Upper lobe of left lung (tissue), 6 donors: ENCODE measurements around the gene RXYLT1. TPM values are rescaled to one million over a fixed set of nuclear protein-coding genes. Genes with fewer than 3 reads are reported as not detected.

Experiments
- ATAC-seq, 2 donors: fragments of 200-7000 bp; cut with Tn5 transposase; one replicate each; pipeline ENCODE4 v1.9.1; 2022; ENCODE audit warnings: mild to moderate bottlenecking in 2 of 2, moderate library complexity in 2 of 2; ENCODE audit not compliant: low FRiP score in 2 of 2
- DNase-seq, 2 donors: peaks; one replicate each; pipeline ENCODE4 v3.0.0-alpha.2; 2019 to 2020
- H3K27ac ChIP-seq, 4 donors: fragments of 200-600 bp; sonication (generic); one replicate each; pipeline ENCODE4 v1.5.1; 2016 to 2019
- H3K27me3 ChIP-seq, 4 donors: fragments of 200-600 bp; sonication (generic); one replicate each; pipeline ENCODE4 v1.5.1; 2017 to 2019
- H3K36me3 ChIP-seq, 4 donors: fragments of 200-600 bp; sonication (generic); one replicate each; pipeline ENCODE4 v1.5.1; 2016 to 2019
- H3K4me1 ChIP-seq, 4 donors: fragments of 200-600 bp; sonication (generic); one replicate each; pipeline ENCODE4 v1.5.1; 2018 to 2019
- H3K4me3 ChIP-seq, 4 donors: fragments of 200-600 bp; sonication (generic); one replicate each; pipeline ENCODE4 v1.5.1; 2017 to 2019; ENCODE audit warnings: mild to moderate bottlenecking in 2 of 4, moderate library complexity in 1 of 4
- H3K9me3 ChIP-seq, 4 donors: fragments of 200-600 bp; sonication (generic); one replicate each; pipeline ENCODE4 v1.5.1; 2018 to 2019
- EP300 ChIP-seq, 4 donors: sonication (generic); formaldehyde crosslinking; IDR thresholded peaks; one replicate each; pipeline ENCODE4 v1.5.1; 2017; ENCODE audit warnings: antibody characterized with exemption in 4 of 4, control low read depth in 2 of 4
- POLR2A ChIP-seq, 4 donors: fragments of 450-650 bp; IDR thresholded peaks; one replicate each; pipeline ENCODE4 v1.5.1; 2016 to 2017; ENCODE audit warnings: antibody characterized with exemption in 4 of 4, mild to moderate bottlenecking in 2 of 4
- POLR2AphosphoS5 ChIP-seq, 2 donors: sonication (generic); formaldehyde crosslinking; IDR thresholded peaks; one replicate each; pipeline ENCODE4 v1.5.1; 2017; ENCODE audit warnings: antibody characterized with exemption in 2 of 2
- WGBS, 2 donors: methylation state at CpG; one replicate each; pipeline ENCODE4 v1.1.5; 2017 to 2018; 5-methylcytosine and 5-hydroxymethylcytosine counted together
- total RNA-seq, 6 donors: library from RNA; depleted of rRNA in 4 of 6; stranded (reverse); fragments of >200 nt in 4 of 6; gene quantifications; one replicate each; pipeline versions ENCODE4 v1.1.0 to v1.2.1, GENCODE V29; 2016 to 2021
- TF ChIP-seq, protein P1 (sequence below), 6 experiments: fragments of 450-650 bp in 4 of 6; fragments of 200-600 bp in 2 of 6; sonication (generic) in 2 of 6; IDR thresholded peaks; one replicate each; pipeline ENCODE4 v1.5.1; 2016 to 2019; ENCODE audit warnings: antibody characterized with exemption in 6 of 6
- donor health status: DM: no; HTN: no; CAD: no; lungs with moderate emphysema.
- donor health status: DM: no; HTN: yes; CAD: no; lungs with severe emphysema.

RXYLT1 gene
- total RNA-seq, 6 donors from 2014 or later: 5.2 to 15.4 (median 12.6) TPM

DNA sequence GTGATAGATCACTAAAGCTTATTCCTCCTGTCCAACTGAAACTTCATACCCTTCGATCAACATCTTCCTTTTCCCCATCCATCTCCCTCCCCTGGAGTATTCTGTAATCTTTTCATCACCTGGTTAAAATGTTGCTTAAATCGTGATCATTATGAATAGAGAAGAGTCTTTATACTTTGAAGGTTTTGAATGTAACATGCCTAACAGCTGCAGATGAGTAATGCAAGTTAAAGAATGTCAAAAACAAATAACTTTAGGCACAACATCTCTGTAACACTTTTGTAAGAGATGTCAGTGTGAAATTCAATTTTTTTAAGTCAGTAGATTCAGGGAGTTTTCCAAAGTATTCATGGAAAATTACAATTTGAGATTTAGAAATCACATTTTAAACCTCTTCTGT is 25.0 kb downstream of the RXYLT1 start:
- H3K27me3 ChIP-seq: no peaks in the 10 kb centered on the region
- TF ChIP-seq EP300 (IDR thresholded peaks at IDR 0.05) (no peak), POLR2A (IDR thresholded peaks at IDR 0.05) (no peak)
- H3K27ac ChIP-seq: no peak overlapping the region
- WGBS, 2 donors: 83 to 89% methylated on average over 2 of the region's 2 CpGs
- H3K9me3 ChIP-seq: no peaks in the 10 kb centered on the region
- DNase-seq: no peak
- H3K4me1 ChIP-seq: peaks cover 0 to 2% (median 0%) of the 10 kb centered on the region in 4 donors
- ATAC-seq: no peak
- no peak overlapping the region for H3K4me3 ChIP-seq
- peaks cover 0 to 15% (median 3%) of the 10 kb centered on the region in 4 donors for H3K36me3 ChIP-seq

DNA sequence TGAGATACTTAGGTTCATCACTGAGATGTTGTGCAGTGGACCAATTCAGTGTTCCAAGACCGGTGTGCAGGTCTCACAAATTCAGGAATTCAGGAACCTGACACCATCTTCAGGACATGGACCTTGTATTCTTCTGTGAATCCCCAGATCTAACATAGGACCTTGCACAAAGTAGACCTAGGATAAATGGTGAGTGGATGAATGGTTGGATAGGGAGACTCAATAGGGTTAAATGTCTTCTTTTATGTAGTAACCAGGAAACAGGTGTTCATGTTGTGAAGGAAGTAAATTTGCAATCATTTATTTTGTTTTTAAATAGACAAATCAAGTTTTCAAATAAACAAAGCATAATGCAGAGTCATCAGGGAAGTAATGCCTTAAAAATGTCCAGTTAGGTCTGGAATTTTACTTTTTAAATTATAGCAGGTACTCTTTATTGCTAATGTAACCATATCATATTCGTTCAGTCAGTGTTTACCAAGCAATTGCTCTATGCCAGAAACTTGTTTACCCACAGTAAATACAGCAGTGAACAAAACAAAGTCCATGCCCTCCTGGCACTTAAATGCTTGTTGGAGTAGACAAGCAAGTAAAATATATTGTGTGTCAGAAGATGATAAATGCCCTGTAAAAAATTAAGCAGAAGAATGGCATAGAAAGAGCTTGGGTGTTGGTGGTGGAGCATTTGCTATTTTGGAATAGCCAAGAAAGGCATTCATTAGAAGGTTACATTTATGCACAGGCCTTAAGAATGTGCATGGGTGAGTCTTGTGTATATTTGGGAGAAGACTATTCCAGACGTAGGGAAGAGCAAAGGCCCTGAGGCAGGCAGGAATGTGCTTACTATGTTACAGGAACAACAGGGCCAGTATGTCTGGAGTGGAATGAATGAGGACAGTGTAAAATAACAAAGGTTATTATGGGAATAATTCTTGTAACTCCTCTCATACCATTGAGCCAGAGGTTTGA is 26.3 kb downstream of the RXYLT1 start:
- Histone ChIP-seq H3K27ac (no peak overlapping the region), H3K9me3 (no peaks in the 10 kb centered on the region), H3K36me3 (peaks cover 0 to 15% (median 3%) of the 10 kb centered on the region in 4 donors), H3K4me1 (peaks cover 0 to 2% (median 0%) of the 10 kb centered on the region in 4 donors), H3K4me3 (no peak overlapping the region), H3K27me3 (no peaks in the 10 kb centered on the region)
- DNase-seq (no peak), ATAC-seq (no peak)
- TF ChIP-seq EP300 (IDR thresholded peaks at IDR 0.05): no peak
- no peak for TF ChIP-seq POLR2A (IDR thresholded peaks at IDR 0.05)
- TF ChIP-seq, protein P1, sequence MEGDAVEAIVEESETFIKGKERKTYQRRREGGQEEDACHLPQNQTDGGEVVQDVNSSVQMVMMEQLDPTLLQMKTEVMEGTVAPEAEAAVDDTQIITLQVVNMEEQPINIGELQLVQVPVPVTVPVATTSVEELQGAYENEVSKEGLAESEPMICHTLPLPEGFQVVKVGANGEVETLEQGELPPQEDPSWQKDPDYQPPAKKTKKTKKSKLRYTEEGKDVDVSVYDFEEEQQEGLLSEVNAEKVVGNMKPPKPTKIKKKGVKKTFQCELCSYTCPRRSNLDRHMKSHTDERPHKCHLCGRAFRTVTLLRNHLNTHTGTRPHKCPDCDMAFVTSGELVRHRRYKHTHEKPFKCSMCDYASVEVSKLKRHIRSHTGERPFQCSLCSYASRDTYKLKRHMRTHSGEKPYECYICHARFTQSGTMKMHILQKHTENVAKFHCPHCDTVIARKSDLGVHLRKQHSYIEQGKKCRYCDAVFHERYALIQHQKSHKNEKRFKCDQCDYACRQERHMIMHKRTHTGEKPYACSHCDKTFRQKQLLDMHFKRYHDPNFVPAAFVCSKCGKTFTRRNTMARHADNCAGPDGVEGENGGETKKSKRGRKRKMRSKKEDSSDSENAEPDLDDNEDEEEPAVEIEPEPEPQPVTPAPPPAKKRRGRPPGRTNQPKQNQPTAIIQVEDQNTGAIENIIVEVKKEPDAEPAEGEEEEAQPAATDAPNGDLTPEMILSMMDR (IDR thresholded peaks at IDR 0.05): no peak
- TF ChIP-seq POLR2AphosphoS5 (IDR thresholded peaks at IDR 0.05): no peak
- 65 to 70% methylated on average over 3 of the region's 3 CpGs for WGBS, 2 donors

DNA sequence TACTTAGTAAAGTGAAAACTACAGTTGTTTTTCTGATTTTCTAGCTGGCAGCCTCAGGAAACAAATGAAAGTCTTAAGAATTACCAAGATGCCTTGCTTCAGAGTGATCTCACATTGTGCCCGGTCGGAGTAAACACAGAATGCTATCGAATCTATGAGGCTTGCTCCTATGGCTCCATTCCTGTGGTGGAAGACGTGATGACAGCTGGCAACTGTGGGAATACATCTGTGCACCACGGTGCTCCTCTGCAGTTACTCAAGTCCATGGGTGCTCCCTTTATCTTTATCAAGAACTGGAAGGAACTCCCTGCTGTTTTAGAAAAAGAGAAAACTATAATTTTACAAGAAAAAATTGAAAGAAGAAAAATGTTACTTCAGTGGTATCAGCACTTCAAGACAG is 28.9 kb downstream of the RXYLT1 start:
- H3K4me1 ChIP-seq: peaks cover 0 to 2% (median 0%) of the 10 kb centered on the region in 4 donors
- TF ChIP-seq POLR2A (IDR thresholded peaks at IDR 0.05): no peak
- TF ChIP-seq, protein P1 (IDR thresholded peaks at IDR 0.05): no peak
- no peak for TF ChIP-seq POLR2AphosphoS5 (IDR thresholded peaks at IDR 0.05)
- TF ChIP-seq EP300 (IDR thresholded peaks at IDR 0.05): no peak
- no peaks in the 10 kb centered on the region for H3K9me3 ChIP-seq
- H3K27me3 ChIP-seq: no peaks in the 10 kb centered on the region
- WGBS, 2 donors: 66 to 86% methylated on average over 5 of the region's 5 CpGs
- ATAC-seq (no peak), DNase-seq (no peak)
- peaks cover 0 to 15% (median 3%) of the 10 kb centered on the region in 4 donors for H3K36me3 ChIP-seq
- H3K27ac ChIP-seq: no peak overlapping the region
- H3K4me3 ChIP-seq: no peak overlapping the region

DNA sequence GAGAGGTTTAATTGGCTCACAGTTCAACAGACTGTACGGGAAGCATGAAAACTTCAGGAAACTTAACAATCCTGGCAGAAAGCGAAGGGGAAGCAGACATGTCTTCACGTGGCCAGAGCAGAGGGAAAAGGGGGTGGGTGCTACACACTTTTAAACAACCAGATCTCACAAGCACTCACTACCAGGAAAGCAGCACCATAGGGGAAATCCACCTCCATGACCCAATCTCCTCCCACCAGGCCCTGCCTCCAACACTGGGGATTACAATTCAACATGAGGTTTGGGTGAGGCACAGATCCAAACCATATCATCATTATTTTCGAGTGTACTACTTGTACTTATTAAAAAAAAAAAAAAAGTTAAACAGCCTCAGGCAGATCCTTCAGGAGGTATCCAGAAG is 29.9 kb downstream of the RXYLT1 start:
- Histone ChIP-seq H3K27me3 (no peaks in the 10 kb centered on the region), H3K27ac (no peak overlapping the region), H3K9me3 (no peaks in the 10 kb centered on the region), H3K4me3 (no peak overlapping the region), H3K4me1 (peaks cover 0 to 2% (median 0%) of the 10 kb centered on the region in 4 donors), H3K36me3 (peaks cover 0 to 15% (median 3%) of the 10 kb centered on the region in 4 donors)
- WGBS, 2 donors: 58 to 63% methylated on average over 4 of the region's 4 CpGs
- DNase-seq: no peak
- ATAC-seq: no peak
- TF ChIP-seq, protein P1 (IDR thresholded peaks at IDR 0.05): no peak
- TF ChIP-seq POLR2A (IDR thresholded peaks at IDR 0.05): no peak
- TF ChIP-seq POLR2AphosphoS5 (IDR thresholded peaks at IDR 0.05): no peak
- TF ChIP-seq EP300 (IDR thresholded peaks at IDR 0.05): no peak

DNA sequence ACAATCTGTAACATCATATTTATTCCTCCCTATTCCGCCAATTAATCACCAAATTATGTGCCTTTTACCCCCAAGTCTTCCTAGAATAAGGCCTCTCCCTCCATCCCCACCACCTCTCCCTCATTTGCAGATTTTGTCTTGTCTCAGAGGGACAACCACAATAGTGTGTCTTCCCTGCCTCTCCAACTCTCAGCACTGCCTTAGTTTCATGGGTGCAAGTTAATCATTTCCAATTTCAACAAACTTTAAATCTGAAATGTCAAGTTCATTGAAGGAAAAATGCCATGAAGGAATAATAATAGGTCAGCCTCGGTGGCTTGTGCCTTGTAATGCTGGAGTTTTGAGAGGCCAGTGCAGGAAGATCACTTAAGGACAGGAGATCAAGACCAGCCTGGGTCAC is 31.6 kb downstream of the RXYLT1 start:
- ATAC-seq (no peak), DNase-seq (no peak)
- Histone ChIP-seq H3K27me3 (no peaks in the 10 kb centered on the region), H3K27ac (no peak overlapping the region), H3K4me3 (no peak overlapping the region), H3K36me3 (peaks cover 0 to 15% (median 3%) of the 10 kb centered on the region in 4 donors), H3K9me3 (no peaks in the 10 kb centered on the region), H3K4me1 (peaks cover 0 to 2% (median 0%) of the 10 kb centered on the region in 4 donors)
- no peak for TF ChIP-seq EP300 (IDR thresholded peaks at IDR 0.05)
- TF ChIP-seq, protein P1 (IDR thresholded peaks at IDR 0.05): no peak
- TF ChIP-seq POLR2AphosphoS5 (IDR thresholded peaks at IDR 0.05): no peak
- no peak for TF ChIP-seq POLR2A (IDR thresholded peaks at IDR 0.05)
- WGBS, 2 donors: 83 to 86% methylated on average over 2 of the region's 2 CpGs
